ENCODE results near the gene NAALADL2.

The NAALADL2 gene

DNA sequence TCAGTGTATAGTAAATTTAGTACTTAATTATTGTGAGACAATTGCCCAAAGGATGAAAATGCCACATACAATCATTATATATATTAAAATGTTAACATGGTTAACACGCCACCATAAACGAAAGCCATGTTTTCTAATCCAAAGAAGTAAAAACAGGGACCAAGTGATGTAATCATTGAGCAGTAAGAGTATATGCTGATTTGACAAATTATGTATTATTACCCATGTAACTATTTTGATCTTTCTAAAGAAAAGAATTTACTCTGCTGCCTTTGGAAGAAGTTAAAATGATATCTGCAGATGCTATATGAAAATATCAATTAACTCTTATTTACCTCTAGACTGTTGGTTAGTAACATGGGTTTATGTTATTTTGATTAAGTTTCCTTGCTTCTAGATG, 150.2 kb downstream of the NAALADL2 start:
- H3K4me3 ChIP-seq (ENCODE audit: low read depth, low read length) = no peak overlapping the region
- no peak overlapping the region for H3K27ac ChIP-seq
- no peaks in the 10 kb centered on the region for H3K36me3 ChIP-seq (replicated peaks)
- DNase-seq = no peak
- no peaks in the 10 kb centered on the region for H3K27me3 ChIP-seq (replicated peaks)
- TF ChIP-seq, protein P1, sequence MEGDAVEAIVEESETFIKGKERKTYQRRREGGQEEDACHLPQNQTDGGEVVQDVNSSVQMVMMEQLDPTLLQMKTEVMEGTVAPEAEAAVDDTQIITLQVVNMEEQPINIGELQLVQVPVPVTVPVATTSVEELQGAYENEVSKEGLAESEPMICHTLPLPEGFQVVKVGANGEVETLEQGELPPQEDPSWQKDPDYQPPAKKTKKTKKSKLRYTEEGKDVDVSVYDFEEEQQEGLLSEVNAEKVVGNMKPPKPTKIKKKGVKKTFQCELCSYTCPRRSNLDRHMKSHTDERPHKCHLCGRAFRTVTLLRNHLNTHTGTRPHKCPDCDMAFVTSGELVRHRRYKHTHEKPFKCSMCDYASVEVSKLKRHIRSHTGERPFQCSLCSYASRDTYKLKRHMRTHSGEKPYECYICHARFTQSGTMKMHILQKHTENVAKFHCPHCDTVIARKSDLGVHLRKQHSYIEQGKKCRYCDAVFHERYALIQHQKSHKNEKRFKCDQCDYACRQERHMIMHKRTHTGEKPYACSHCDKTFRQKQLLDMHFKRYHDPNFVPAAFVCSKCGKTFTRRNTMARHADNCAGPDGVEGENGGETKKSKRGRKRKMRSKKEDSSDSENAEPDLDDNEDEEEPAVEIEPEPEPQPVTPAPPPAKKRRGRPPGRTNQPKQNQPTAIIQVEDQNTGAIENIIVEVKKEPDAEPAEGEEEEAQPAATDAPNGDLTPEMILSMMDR (IDR thresholded peaks at IDR 0.05; ENCODE audit: low read depth, low read length, missing control alignments) = no peak
- in situ Hi-C loops (cut with HindIII; ENCODE audit: low pct_ligation_motif_present, low sequenced_read_pairs) = no loop called here

DNA sequence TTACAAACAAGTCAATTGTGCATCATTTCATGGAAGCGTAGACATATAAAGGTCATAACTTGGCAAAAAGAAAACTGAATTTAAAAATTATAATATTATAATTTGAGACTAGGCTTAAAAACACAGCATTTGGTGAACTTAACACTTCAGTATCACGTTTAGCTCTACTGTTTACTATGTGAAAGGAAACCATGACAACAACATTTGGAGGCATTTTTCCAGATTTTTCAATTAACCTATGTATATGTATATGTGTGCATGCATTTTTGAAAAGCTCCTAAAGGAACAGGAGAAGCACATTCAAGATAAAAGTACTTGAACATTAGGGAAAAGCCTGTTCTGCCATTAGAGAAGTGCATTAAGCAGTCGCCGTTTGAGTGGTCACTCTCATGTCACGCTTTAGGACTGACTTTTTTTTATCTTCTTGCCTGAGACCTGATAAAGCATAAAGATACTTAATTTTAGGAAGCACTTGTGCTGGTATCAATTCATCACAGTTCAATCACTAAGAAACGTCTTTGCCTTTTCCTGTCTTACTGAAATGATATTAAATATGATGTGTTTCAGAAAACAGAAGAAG, 156.0 kb downstream of the NAALADL2 start:
- in situ Hi-C loops (cut with HindIII; ENCODE audit: low pct_ligation_motif_present, low sequenced_read_pairs) = no loop called here
- no peak overlapping the region for H3K27ac ChIP-seq
- no peak overlapping the region for H3K4me3 ChIP-seq (ENCODE audit: low read depth, low read length)
- TF ChIP-seq, protein P1 (IDR thresholded peaks at IDR 0.05; ENCODE audit: low read depth, low read length, missing control alignments) = no peak
- no peaks in the 10 kb centered on the region for H3K27me3 ChIP-seq (replicated peaks)
- DNase-seq = no peak
- no peaks in the 10 kb centered on the region for H3K36me3 ChIP-seq (replicated peaks)

DNA sequence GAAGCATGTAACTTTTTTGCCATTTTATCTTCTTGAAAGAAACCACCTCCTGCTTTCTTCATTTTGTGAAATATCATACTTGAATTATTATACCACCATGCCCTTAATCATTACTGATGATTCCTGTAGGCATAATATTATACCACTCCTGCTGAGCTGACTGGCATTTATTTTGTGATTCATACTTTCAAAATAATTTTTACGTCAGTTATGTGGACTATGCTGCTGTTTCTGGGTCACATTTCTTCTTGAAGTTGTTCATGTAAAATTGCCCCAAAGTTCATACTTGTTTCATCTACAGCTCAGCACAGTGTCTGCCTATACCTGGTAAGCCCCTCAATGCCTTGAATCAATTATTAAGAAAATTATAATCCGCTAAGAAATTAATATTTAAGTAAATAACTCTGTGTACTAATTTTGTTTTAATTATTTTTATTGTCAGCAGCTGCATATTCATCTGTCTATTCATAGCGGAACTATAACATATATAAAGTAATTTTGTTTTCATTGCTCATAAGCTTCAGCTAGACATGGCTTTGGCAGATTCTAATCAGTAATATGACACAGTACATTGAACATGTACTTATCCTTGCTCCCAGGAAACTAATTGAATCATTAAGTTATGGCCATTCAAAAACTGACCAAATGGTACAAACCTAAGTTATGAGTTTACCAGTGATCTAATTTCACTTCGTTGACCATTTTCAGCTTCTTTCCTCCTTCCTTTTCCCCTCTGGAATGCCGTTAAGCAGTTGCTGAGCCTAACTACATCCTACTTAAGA, 160.0 kb downstream of the NAALADL2 start:
- no peak for DNase-seq
- Histone ChIP-seq H3K27ac (no peak overlapping the region), H3K27me3 (replicated peaks) (no peaks in the 10 kb centered on the region), H3K36me3 (replicated peaks) (no peaks in the 10 kb centered on the region), H3K4me3 (ENCODE audit: low read depth, low read length) (no peak overlapping the region)
- TF ChIP-seq, protein P1 (IDR thresholded peaks at IDR 0.05; ENCODE audit: low read depth, low read length, missing control alignments) = no peak
- in situ Hi-C loops (cut with HindIII; ENCODE audit: low pct_ligation_motif_present, low sequenced_read_pairs) = no loop called here

DNA sequence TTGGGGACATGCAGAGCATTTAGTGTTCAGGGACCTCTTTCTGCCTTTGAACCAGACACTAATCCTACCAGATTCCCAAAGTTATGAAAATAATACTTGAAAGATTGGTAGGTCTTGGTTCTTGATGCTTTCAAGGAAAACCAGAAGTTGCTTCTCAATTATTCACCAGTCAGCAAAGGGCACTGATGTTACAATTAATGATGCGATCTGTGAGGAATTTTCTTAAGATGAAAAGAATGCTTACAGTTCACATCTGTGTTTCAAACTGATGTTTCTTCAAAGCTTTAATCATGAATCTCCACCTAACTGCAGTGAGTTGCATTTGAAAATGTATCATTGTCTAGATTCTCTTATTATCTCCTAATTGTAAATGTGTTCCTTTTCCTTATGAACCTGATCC, 161.0 kb downstream of the NAALADL2 start:
- in situ Hi-C loops (cut with HindIII; ENCODE audit: low pct_ligation_motif_present, low sequenced_read_pairs) = no loop called here
- Histone ChIP-seq H3K27me3 (replicated peaks) (no peaks in the 10 kb centered on the region), H3K36me3 (replicated peaks) (no peaks in the 10 kb centered on the region), H3K27ac (no peak overlapping the region), H3K4me3 (ENCODE audit: low read depth, low read length) (no peak overlapping the region)
- no peak for DNase-seq
- TF ChIP-seq, protein P1 (IDR thresholded peaks at IDR 0.05; ENCODE audit: low read depth, low read length, missing control alignments) = no peak

DNA sequence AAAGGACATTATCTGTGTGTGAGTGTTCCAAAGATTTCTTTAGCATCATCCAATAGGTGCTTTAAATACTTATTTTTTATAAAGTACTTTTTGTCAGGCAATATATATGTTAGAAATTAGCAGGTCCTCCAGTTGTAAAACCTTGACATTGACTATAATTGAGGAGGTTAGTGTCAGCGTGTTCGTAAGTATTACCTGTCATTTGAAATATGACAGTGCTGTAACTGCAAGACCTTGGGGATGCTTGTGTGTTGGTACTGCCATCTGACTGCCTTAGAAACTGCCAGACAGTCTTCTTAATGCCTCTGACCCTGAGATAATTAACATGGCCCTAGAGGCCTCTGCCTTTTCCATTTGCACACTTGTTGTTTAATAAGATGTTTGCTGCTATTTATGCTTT, 170.7 kb downstream of the NAALADL2 start:
- in situ Hi-C loops (cut with HindIII; ENCODE audit: low pct_ligation_motif_present, low sequenced_read_pairs) = no loop called here

More for the DNA sequence above, 170.7 kb downstream of the NAALADL2 start:
- no peak for DNase-seq
- H3K36me3 ChIP-seq (replicated peaks) = no peaks in the 10 kb centered on the region
- TF ChIP-seq, protein P1 (IDR thresholded peaks at IDR 0.05; ENCODE audit: low read depth, low read length, missing control alignments) = no peak
- H3K27me3 ChIP-seq (replicated peaks) = no peaks in the 10 kb centered on the region
- no peak overlapping the region for H3K4me3 ChIP-seq (ENCODE audit: low read depth, low read length)
- no peak overlapping the region for H3K27ac ChIP-seq
